GDM1 (cell line): ENCODE measurements around the gene FBXO41.
A peak's percentile ranks its signal among the peaks of the same experiment; 100 is the strongest.
"Not testable (repeated sequence)": the region's sequence is repeated elsewhere in the genome, so short reads cannot be mapped to it uniquely, and the experiment has no call there.

Source experiments
- DNase-seq: peaks from one replicate; lab custom pipeline; 2025; lab: John Stamatoyannopoulos, UW

Gene FBXO41

GRCh38 chr2:73286134-73286655, 1.9 kb upstream of the FBXO41 start:
- no peak for DNase-seq

GRCh38 chr2:73285159-73285739, 971 bp upstream of the FBXO41 start:
- peak; percentile 77 for DNase-seq

DNA sequence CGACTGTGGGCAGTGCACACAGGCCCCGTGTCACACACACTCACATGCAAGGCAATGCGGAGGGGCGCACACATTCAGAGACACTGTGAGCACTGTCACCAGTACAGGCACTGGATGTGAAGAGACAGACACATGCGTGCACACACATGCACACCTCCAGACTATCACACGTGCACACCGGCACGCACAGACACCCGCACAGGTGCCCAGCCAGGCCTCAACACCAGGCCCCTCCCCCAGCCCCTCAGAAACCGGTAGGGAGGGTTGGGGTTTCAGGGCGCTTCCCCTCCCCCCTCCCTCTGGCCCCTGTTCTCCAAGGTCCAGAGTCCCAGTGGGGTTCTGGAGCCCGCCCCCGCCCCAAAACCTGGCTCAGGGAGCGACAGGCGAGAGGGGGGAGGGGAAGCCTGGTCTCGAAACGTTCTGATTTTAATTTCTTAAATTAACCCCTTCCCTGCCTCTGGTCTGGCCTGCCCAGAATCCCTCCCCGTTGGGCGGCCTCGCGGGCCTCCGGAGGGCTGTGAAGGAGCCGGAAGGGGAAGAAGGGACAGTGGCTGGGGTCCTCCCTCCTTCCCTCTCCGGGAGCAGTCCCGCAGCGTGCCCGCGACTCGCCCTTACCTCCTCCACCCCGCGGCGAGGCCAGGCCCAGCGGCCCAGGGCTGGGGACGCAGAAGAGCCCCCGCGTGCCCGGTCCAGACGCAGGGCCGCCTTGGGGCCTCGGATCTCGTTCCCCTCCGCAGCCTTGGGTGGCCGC, 558 bp downstream of the FBXO41 start:
- no peak for DNase-seq

DNA sequence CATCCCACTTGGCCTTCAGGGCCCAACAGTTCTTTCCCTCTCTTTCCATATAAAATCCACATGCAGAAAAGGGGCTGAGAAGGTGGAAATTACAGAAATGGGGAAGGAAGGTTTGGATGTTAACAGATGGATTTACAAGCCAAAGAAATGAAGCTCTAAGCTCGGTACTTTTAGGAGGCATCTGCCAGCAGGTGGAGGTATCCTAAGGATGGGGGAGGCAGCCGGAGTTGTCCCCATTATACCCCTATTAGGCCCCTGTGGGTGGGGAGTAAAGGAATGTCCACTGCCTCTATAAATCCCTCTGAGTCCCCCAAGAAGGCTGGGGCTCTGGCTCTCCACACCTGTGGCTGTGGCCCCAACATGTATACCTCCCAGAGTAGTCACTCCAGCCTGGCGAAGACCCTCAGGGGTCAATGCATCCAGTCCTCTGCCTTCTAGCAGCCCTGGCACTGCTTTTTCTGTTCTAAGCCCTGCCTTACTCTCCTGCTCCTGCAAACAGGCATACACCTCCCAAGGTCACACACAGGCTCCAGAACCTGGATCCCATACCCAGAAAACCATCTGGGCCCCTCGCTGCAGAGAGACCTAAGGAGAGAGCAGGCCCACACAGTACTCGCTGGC, 1.2 kb downstream of the FBXO41 start:
- no peak for DNase-seq

- no peak for DNase-seq
These were observed 3.0 kb downstream of the FBXO41 start for GRCh38 chr2:73281244-73281643.

DNA sequence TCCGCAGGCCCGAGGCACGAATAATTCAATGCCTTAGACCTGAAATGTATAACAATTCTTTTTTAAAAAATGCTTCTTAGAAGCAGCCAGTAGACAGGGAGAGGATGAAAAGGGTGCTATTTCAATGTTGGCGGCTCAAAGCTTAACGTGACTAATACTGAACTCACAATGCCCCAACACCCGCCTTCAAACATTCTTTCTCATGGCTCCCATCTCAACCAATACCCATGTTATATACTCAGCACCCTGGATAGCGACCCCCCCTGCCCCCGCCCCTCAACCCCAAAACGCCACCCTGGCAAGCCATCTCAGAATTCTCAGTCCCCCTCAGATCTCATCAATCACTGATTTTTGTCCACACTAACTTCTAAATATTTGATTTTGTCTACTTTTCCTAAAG, 4.4 kb downstream of the FBXO41 start:
- no peak for DNase-seq

GRCh38 chr2:73272270-73272669, 12.0 kb downstream of the FBXO41 start:
- no peak for DNase-seq

GRCh38 chr2:73269686-73270465, 14.4 kb downstream of the FBXO41 start:
- DNase-seq: no peak

DNA sequence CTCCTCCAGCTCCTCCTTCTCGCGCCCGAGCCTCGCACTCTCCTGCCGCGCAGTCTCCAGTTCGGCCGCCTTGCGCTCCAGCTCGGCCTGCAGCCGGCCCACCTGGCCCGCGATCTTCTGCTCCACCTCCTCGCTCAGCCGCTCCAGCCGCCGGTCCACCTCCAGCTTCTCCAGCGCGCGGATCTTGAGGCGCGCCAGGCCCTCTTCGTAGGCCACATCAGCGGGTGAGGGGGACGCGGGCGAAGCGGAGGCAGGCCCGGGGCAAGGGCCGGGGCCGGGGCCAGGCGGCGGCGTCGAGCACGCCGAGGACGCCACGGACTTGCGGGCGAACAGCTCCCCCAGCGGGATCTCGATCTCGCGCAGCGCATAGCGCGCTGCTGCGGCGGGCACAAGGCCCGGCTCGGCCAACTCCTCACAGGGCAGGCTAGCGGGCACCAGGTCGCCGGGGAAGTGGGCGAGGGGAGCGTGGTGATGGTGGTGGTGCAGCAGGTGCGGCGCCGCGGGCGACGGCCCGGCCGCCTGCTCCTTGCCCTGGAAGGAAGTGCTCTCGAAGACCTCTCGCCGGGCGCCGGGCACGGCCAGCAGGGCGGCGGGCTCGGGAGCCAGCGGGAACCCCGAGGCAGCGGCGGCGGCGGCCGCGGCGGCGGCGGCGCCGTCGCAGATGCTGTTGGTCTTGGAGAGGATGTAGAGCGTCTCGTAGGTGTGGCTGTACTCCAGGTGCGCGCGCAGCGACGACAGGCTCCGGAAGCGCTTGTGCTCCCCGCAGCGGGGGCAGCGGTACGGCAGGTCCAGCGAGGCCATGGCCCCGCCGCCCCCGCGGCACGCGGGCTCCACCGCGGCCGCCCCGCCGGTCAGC, 15.2 kb downstream of the FBXO41 start:
- DNase-seq: no peak

DNA sequence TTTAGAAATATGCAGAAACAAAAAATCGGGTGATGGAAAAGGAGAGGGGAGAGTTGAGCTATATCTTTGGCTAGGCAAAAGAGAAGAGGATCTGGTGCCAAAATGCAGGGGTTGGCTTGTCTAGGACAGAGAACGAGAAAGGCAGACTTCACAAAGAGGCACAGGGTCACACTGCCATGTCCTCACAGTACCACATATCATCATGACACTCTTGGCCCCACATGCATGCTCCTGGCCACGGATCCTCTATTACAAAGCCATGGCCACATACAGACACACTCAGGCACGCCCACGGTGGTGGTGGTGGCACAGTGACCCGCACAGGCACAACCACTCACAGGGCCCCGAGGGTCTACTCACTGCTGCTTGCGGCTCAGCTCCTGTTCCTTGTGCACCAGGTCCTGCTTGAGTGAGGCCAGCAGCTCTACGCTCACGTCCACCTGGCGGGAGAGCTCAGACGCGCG, 15.9 kb downstream of the FBXO41 start:
- DNase-seq: no peak

- no peak for DNase-seq
These were observed 17.3 kb downstream of the FBXO41 start for GRCh38 chr2:73267008-73267407.

DNA sequence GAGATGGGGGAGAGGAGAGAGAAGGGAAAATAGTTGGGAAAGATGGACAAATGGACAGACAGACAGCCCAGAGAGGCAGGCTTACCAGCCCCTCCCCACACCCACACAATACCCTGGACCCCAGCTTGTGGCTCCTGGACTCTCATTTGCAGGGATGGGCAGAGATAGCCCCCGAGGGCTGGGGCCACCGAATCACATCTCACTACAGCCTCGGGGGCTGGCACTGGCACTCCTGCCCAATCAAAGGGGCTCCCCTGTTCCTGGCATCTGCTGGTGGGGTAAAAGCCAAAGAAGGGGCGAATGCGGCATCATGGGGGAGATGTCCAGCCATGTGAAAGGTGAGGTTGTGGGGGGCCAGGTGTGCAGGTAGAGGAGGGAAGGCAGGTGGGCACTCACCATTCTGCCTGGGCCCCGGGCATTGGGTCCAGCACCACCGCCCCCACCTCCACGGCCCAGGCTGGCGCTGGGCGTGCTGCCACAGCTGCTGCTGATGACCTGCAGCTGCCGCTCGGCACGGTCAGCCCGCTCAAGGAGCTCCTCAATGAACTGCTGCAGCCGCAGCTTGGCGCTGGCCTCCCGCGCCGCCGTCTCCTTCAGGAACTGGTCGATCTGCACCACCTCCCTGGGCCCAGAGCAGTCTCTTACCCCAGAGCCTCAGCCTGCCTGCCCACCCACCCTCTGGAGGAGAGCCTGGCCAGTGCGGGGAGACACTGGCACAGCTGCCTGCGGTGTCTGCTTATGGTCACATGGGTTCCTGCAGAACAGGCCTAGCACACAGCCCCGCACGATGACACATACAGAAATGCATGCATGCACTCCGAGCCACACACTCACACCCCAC, 18.0 kb downstream of the FBXO41 start:
- DNase-seq: no peak

- DNase-seq: no peak
These were observed 18.8 kb downstream of the FBXO41 start for GRCh38 chr2:73265298-73266060.

DNA sequence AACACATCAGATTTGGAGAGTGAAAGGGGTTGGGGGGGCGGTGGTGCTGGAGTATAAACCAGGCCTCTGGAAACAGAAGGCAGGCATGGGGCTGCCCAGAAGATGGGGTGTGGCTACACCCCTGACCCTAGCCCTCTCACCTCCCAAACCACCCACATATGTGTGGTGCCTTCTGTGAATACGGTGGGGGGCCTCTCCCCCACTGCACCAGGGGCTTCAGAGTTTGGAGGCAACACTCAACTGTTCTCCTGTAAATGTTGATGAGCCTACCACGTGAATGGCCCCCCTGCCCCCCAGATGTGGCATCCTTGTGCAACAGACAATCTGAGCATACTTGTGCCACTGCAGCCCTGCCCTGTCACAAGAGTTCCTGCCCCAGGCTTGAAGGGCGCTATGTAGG, 19.5 kb downstream of the FBXO41 start:
- no peak for DNase-seq

GRCh38 chr2:73264332-73264606, 20.0 kb downstream of the FBXO41 start:
- DNase-seq: no peak

- no peak for DNase-seq
These were observed 20.5 kb downstream of the FBXO41 start for GRCh38 chr2:73263540-73264331.

DNA sequence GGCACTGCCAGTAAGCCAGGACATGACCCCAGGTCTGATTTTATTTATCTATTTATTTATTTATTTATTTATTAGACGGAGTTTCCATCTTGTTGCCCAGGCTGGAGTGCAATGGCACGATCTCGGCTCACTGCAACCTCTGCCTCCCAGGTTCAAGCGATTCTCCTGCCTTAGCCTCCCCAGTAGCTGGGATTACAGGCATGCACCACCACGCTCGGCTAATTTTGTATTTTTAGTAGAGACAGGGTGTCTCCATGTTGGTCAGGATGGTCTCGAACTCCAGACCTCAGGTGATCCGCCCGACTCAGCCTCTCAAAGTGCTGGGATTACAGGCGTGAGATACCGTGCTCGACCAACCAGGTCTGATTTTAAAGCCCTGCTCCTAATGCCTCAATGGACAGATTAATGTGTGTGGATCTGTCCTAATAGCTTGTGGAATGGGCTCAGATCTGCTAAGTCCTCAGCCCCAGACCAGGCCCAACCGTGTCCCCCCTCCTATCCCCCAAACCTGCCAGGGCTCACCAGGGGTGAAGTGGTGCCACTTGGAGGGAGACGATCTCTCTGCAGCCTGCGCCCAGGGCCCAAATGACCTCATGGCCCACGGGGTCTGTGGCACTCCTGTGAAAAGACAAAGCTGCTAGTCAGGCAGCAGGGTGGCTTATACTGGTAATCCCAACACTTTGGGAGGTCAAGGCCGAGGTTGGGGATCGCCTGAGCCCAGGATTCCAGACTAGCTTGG, 21.4 kb downstream of the FBXO41 start:
- not testable (repeated sequence) for DNase-seq

- DNase-seq: no peak
These were observed 22.1 kb downstream of the FBXO41 start for GRCh38 chr2:73262108-73262651.
